ENCODE results near the gene TANC2.

Gene TANC2

GRCh38 chr17:62984801-62985200, 18.8 kb downstream of the TANC2 start:
- Histone ChIP-seq H3K4me1 (ENCODE audit: insufficient read depth, low read length) (no peaks in the 10 kb centered on the region), H3K4me3 (ENCODE audit: low read length) (no peak overlapping the region), H3K27ac (ENCODE audit: low read depth, low read length) (no peak overlapping the region), H3K36me3 (ENCODE audit: insufficient read depth, low read length) (no peaks in the 10 kb centered on the region), H3K9ac (ENCODE audit: low read depth, low read length) (no peak overlapping the region), H3K9me3 (ENCODE audit: insufficient read depth, low read depth, low read length) (peaks cover 8% of the 10 kb centered on the region; the same call in 1 of the 2 replicates), H3K27me3 (ENCODE audit: insufficient read depth, low read length) (peaks cover 17% of the 10 kb centered on the region)
- 83% methylated on average over 1 of the region's 1 CpG for WGBS

- Histone ChIP-seq H3K9ac (ENCODE audit: low read depth, low read length) (no peak overlapping the region), H3K9me3 (ENCODE audit: insufficient read depth, low read depth, low read length) (peaks cover 8% of the 10 kb centered on the region; the same call in 1 of the 2 replicates), H3K4me1 (ENCODE audit: insufficient read depth, low read length) (no peaks in the 10 kb centered on the region), H3K36me3 (ENCODE audit: insufficient read depth, low read length) (no peaks in the 10 kb centered on the region), H3K4me3 (ENCODE audit: low read length) (no peak overlapping the region), H3K27me3 (ENCODE audit: insufficient read depth, low read length) (peaks cover 4% of the 10 kb centered on the region; the same call in 1 of the 2 replicates), H3K27ac (ENCODE audit: low read depth, low read length) (no peak overlapping the region)
- 93% methylated on average over 4 of the region's 4 CpGs for WGBS
These were observed 20.5 kb downstream of the TANC2 start for GRCh38 chr17:62986549-62986948.

DNA sequence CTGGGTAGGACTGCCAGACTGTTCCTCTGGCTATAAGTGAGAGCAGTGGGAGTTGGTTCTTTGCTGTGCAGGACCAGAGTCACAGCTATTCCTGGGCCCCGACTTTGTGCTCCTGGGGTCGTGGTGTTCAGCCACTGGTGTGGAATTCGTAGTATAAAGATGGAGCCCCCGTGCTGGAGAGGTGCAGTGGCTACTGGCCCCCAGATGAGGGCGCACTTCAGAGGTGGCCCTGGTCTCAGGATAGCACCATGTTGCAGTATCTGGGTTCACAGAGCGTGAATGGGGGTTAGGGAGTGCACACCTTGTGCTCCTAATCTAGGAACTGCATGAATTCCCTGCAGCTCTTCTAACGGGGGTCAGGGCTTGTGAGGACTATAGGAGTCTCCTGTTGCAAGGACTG, 21.1 kb downstream of the TANC2 start:
- Histone ChIP-seq H3K4me1 (ENCODE audit: insufficient read depth, low read length) (no peaks in the 10 kb centered on the region), H3K36me3 (ENCODE audit: insufficient read depth, low read length) (no peaks in the 10 kb centered on the region), H3K9me3 (ENCODE audit: insufficient read depth, low read depth, low read length) (peaks cover 8% of the 10 kb centered on the region; the same call in 1 of the 2 replicates), H3K9ac (ENCODE audit: low read depth, low read length) (no peak overlapping the region), H3K4me3 (ENCODE audit: low read length) (no peak overlapping the region), H3K27me3 (ENCODE audit: insufficient read depth, low read length) (no peaks in the 10 kb centered on the region), H3K27ac (ENCODE audit: low read depth, low read length) (no peak overlapping the region)
- WGBS: 89% methylated on average over 7 of the region's 7 CpGs

DNA sequence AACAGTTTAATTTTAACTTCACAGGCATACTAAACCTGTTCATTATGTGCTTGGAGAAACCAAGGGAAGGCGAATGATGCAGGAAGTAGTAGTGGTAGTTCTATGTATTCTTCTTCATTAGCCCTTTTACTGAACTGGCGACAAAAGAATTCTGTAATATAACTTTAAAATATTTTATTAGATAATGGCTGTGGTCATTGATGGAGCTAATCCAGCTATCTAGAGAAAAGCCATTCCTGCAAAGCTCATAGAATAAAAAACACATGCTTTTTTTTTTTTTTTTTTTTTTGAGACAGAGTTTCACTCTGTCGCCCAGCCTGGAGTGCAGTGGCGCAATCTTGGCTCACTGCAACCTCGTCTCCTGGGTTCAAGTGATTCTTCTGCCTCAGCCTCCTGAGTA, 23.5 kb downstream of the TANC2 start:
- Histone ChIP-seq H3K36me3 (ENCODE audit: insufficient read depth, low read length) (no peaks in the 10 kb centered on the region), H3K4me3 (ENCODE audit: low read length) (no peak overlapping the region), H3K9ac (ENCODE audit: low read depth, low read length) (no peak overlapping the region), H3K27ac (ENCODE audit: low read depth, low read length) (no peak overlapping the region), H3K9me3 (ENCODE audit: insufficient read depth, low read depth, low read length) (no peaks in the 10 kb centered on the region), H3K4me1 (ENCODE audit: insufficient read depth, low read length) (no peaks in the 10 kb centered on the region), H3K27me3 (ENCODE audit: insufficient read depth, low read length) (no peaks in the 10 kb centered on the region)
- 96% methylated on average over 3 of the region's 5 CpGs for WGBS

DNA sequence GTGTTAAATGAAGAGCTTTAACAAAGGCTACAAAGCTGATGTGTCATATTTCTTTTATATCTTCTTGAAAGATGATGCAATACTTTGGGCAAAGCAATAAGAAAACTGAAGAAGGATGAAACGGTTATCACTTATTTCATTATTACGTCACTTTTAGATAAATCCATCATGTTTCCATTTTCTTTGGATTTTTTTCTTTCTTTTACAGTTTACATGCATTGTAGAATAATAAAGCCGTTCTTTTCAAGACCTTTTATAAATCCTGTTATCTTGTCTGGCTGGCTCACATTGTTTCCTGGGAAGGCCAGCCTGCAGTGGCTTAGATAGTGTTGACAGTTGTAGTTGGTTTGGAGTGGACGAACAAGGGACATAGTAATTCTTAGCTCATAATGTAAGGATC, 28.9 kb downstream of the TANC2 start:
- WGBS: 97% methylated on average over 4 of the region's 4 CpGs
- no peak overlapping the region for H3K27ac ChIP-seq (ENCODE audit: low read depth, low read length)
- no peak overlapping the region for H3K4me3 ChIP-seq (ENCODE audit: low read length)

GRCh38 chr17:62995377-62995885, 29.4 kb downstream of the TANC2 start:
- no peaks in the 10 kb centered on the region for H3K36me3 ChIP-seq (ENCODE audit: insufficient read depth, low read length)
- H3K9me3 ChIP-seq (ENCODE audit: insufficient read depth, low read depth, low read length): no peaks in the 10 kb centered on the region
- 93% methylated on average over 3 of the region's 3 CpGs for WGBS
- no peak overlapping the region for H3K4me3 ChIP-seq (ENCODE audit: low read length)
- no peaks in the 10 kb centered on the region for H3K4me1 ChIP-seq (ENCODE audit: insufficient read depth, low read length)
- no peaks in the 10 kb centered on the region for H3K27me3 ChIP-seq (ENCODE audit: insufficient read depth, low read length)
- no peak overlapping the region for H3K9ac ChIP-seq (ENCODE audit: low read depth, low read length)
- H3K27ac ChIP-seq (ENCODE audit: low read depth, low read length): no peak overlapping the region

More for the DNA sequence above, 28.9 kb downstream of the TANC2 start:
- Histone ChIP-seq H3K9ac (ENCODE audit: low read depth, low read length) (no peak overlapping the region), H3K27me3 (ENCODE audit: insufficient read depth, low read length) (no peaks in the 10 kb centered on the region), H3K4me1 (ENCODE audit: insufficient read depth, low read length) (no peaks in the 10 kb centered on the region), H3K9me3 (ENCODE audit: insufficient read depth, low read depth, low read length) (no peaks in the 10 kb centered on the region), H3K36me3 (ENCODE audit: insufficient read depth, low read length) (no peaks in the 10 kb centered on the region)

GRCh38 chr17:62996221-62996620, 30.2 kb downstream of the TANC2 start:
- Histone ChIP-seq H3K9ac (ENCODE audit: low read depth, low read length) (no peak overlapping the region), H3K27me3 (ENCODE audit: insufficient read depth, low read length) (no peaks in the 10 kb centered on the region), H3K27ac (ENCODE audit: low read depth, low read length) (no peak overlapping the region), H3K4me1 (ENCODE audit: insufficient read depth, low read length) (no peaks in the 10 kb centered on the region), H3K4me3 (ENCODE audit: low read length) (no peak overlapping the region), H3K36me3 (ENCODE audit: insufficient read depth, low read length) (no peaks in the 10 kb centered on the region), H3K9me3 (ENCODE audit: insufficient read depth, low read depth, low read length) (no peaks in the 10 kb centered on the region)
- 95% methylated on average over 8 of the region's 8 CpGs for WGBS

DNA sequence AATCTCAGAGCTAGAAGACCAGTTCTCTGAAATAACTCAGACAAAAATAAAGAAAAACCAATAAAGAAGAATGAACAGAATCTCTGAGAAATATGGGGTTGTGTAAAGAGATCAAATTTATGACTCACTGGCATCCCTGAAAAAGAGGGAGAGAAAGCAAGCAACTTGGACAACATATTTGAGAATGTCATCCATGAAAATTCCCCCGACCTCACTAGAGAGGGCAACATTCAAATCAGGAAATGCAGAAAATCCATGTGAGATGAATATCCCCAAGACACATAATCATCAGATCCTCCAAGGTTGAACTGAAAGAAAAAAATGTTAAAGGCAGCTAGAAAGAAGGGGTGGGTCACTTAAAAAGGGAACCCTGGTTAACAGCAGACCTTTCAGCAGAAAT, 32.1 kb downstream of the TANC2 start:
- 83% methylated on average over 1 of the region's 1 CpG for WGBS
- Histone ChIP-seq H3K9ac (ENCODE audit: low read depth, low read length) (no peak overlapping the region), H3K27me3 (ENCODE audit: insufficient read depth, low read length) (no peaks in the 10 kb centered on the region), H3K36me3 (ENCODE audit: insufficient read depth, low read length) (no peaks in the 10 kb centered on the region), H3K27ac (ENCODE audit: low read depth, low read length) (no peak overlapping the region), H3K9me3 (ENCODE audit: insufficient read depth, low read depth, low read length) (no peaks in the 10 kb centered on the region), H3K4me3 (ENCODE audit: low read length) (no peak overlapping the region), H3K4me1 (ENCODE audit: insufficient read depth, low read length) (no peaks in the 10 kb centered on the region)

DNA sequence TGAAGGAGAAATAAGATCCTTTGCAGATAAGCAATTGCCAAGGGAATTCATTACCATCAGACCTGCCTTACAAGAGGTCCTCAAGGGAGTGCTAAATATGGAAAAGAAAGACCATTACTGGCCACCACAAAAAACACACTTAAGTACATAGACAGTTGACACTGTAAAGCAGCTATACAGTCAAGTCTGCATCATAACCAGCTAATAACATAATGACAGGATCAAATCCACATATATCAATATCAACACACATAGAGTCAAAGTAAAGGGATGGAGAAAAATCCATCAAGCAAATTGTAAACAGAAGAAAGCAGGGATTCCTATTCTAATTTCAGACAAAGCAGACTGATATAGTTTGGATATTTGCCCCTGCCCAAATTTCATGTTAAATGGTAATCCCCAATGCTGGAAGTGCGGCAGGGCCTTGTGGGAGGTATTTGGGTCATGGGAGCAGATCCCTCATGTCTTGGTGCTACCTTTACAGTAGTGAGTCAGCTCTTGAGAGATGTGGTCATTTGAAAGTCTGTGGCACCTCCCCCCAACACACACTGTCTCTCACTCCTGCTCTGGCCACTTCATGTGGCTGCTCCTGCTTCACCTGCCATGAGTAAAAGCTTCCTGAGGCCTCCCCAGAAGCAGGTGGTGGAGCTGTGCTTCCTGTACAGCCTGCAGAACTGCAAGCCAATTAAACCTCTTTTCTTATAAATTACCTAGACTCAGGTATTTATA, 32.8 kb downstream of the TANC2 start:
- Histone ChIP-seq H3K27ac (ENCODE audit: low read depth, low read length) (no peak overlapping the region), H3K9me3 (ENCODE audit: insufficient read depth, low read depth, low read length) (no peaks in the 10 kb centered on the region), H3K36me3 (ENCODE audit: insufficient read depth, low read length) (no peaks in the 10 kb centered on the region), H3K27me3 (ENCODE audit: insufficient read depth, low read length) (no peaks in the 10 kb centered on the region), H3K4me3 (ENCODE audit: low read length) (no peak overlapping the region), H3K9ac (ENCODE audit: low read depth, low read length) (no peak overlapping the region), H3K4me1 (ENCODE audit: insufficient read depth, low read length) (no peaks in the 10 kb centered on the region)
- WGBS: 88% methylated on average over 1 of the region's 1 CpG

DNA sequence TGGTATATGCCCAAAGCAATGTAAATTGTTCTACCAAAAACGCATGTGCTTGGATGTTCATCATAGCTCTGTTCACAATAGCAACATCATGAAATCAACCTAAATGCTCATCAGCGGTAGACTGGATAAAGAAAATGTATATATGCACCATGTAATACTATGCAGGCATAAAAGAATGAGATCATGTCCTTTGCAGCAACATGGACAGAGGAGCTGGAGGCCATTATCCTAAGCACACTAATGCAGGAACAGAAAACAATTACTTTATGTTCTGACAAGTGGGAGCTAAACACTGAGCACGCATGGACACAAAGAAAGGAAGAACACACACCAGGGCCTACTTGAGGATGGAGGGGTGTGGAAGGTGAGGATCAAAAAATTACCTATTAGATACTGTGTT, 33.7 kb downstream of the TANC2 start:
- Histone ChIP-seq H3K36me3 (ENCODE audit: insufficient read depth, low read length) (no peaks in the 10 kb centered on the region), H3K9me3 (ENCODE audit: insufficient read depth, low read depth, low read length) (no peaks in the 10 kb centered on the region), H3K27me3 (ENCODE audit: insufficient read depth, low read length) (no peaks in the 10 kb centered on the region), H3K27ac (ENCODE audit: low read depth, low read length) (no peak overlapping the region), H3K9ac (ENCODE audit: low read depth, low read length) (no peak overlapping the region), H3K4me3 (ENCODE audit: low read length) (no peak overlapping the region), H3K4me1 (ENCODE audit: insufficient read depth, low read length) (no peaks in the 10 kb centered on the region)
- WGBS: 88% methylated on average over 3 of the region's 3 CpGs

DNA sequence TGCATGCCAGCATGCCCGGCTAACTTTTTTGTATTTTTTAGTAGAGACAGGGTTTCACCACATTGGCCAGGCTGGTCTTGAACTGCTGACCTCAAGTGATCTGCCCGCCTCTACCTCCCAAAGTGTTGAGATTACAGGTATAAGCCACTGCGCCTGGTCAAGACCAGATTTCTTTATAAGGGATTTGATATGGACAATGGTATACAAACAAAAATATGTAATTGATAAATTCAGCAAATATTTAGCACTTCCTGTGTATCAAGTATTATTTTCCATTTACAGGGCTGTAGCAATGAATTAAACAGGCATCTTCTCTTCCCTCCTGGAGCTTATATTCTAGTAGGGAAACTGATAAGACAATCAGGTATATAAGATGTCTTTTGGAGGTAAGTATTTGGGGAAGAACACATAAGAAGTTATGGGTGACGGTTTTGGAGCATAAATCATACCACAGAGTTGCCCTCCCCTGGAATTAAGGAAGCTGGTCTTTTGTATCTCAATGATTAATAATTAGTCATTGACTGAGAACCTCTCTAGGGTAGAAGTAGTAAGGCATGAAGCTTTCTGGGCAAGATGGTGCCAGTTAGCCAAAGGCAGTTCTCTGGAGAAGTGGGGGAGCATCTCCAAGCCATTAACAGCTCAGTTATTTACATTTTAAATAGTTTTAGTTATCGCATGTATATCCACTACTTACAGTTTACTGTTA, 35.8 kb downstream of the TANC2 start:
- no peaks in the 10 kb centered on the region for H3K27me3 ChIP-seq (ENCODE audit: insufficient read depth, low read length)
- no peak overlapping the region for H3K27ac ChIP-seq (ENCODE audit: low read depth, low read length)
- no peaks in the 10 kb centered on the region for H3K4me1 ChIP-seq (ENCODE audit: insufficient read depth, low read length)
- no peak overlapping the region for H3K9ac ChIP-seq (ENCODE audit: low read depth, low read length)
- no peaks in the 10 kb centered on the region for H3K9me3 ChIP-seq (ENCODE audit: insufficient read depth, low read depth, low read length)
- no peak overlapping the region for H3K4me3 ChIP-seq (ENCODE audit: low read length)
- H3K36me3 ChIP-seq (ENCODE audit: insufficient read depth, low read length): no peaks in the 10 kb centered on the region
- WGBS: 91% methylated on average over 5 of the region's 5 CpGs
